HepG2 (cell line): ENCODE data around the gene ABHD1. TPM values are rescaled to one million over a fixed set of nuclear protein-coding genes. Genes with fewer than 3 reads are reported as not detected.

Experiments
- ARID3A ChIP-seq: IDR thresholded peaks from 2 replicates; pipeline ENCODE4 v1.6.1; 2012; ENCODE audit warnings: low read depth, low read length, improper control_type of control experiment
- GABPA ChIP-seq, 2 experiments: IDR thresholded peaks; 2 replicates each; pipeline ENCODE4 v1.6.1; 2011 to 2016; ENCODE audit warnings: low read depth in 2 of 2, low read length in 1 of 2, missing biosample characterization in 1 of 2, missing genetic modification characterization in 1 of 2
- NFYC ChIP-seq: IDR thresholded peaks from 2 replicates; pipeline ENCODE4 v1.6.1; 2016; ENCODE audit warnings: missing genetic modification reagents, missing compliant biosample characterization
- PHF20 ChIP-seq: sonication (generic); formaldehyde crosslinking; IDR thresholded peaks from 2 replicates; pipeline ENCODE4 v1.5.0; 2020; ENCODE audit warnings: mild to moderate bottlenecking, missing genetic modification reagents
- RFXANK ChIP-seq: IDR thresholded peaks from 2 replicates; pipeline ENCODE4 v1.6.1; 2016
- STAT6 ChIP-seq: sonication (generic); formaldehyde crosslinking; IDR thresholded peaks from 2 replicates; pipeline ENCODE4 v1.4.0; 2020; ENCODE audit warnings: missing genetic modification reagents, mild to moderate bottlenecking, borderline replicate concordance
- TAF15 ChIP-seq: fragments of 200-400 bp; formaldehyde crosslinking; IDR thresholded peaks from one replicate; pipeline ENCODE4 v1.6.1; 2018; ENCODE audit warnings: mild to moderate bottlenecking, low read depth, low read length; ENCODE audit not compliant: poor library complexity, severe bottlenecking
- TARDBP ChIP-seq: sonication (generic); formaldehyde crosslinking; IDR thresholded peaks from 2 replicates; pipeline ENCODE4 v1.8.0; 2022; ENCODE audit warnings: mild to moderate bottlenecking, missing genetic modification reagents
- TEAD3 ChIP-seq: optimal IDR thresholded peaks from 2 replicates; pipeline ENCODE3; 2016; ENCODE audit warnings: borderline replicate concordance
- ZBTB10 ChIP-seq: sonication (generic); formaldehyde crosslinking; IDR thresholded peaks from 2 replicates; pipeline ENCODE4 v1.4.0; 2020; ENCODE audit warnings: missing genetic modification reagents, borderline replicate concordance
- ZFAT ChIP-seq: sonication (generic); formaldehyde crosslinking; conservative IDR thresholded peaks from 2 replicates; pipeline ENCODE4 v1.8.1; 2023; ENCODE audit warnings: missing genetic modification reagents, inconsistent platforms
- ZFP41 ChIP-seq: sonication (generic); formaldehyde crosslinking; IDR thresholded peaks from 2 replicates; pipeline ENCODE4 v1.4.0; 2020; ENCODE audit warnings: mild to moderate bottlenecking, missing genetic modification reagents, borderline replicate concordance
- ZNF414 ChIP-seq: sonication (generic); formaldehyde crosslinking; IDR thresholded peaks from 2 replicates; pipeline ENCODE4 v1.5.0; 2020; ENCODE audit warnings: missing genetic modification reagents
- ZNF468 ChIP-seq: sonication (generic); formaldehyde crosslinking; IDR thresholded peaks from 2 replicates; pipeline ENCODE4 v1.8.0; 2022; ENCODE audit warnings: mild to moderate bottlenecking, moderate library complexity, missing genetic modification reagents
- ZNF512B ChIP-seq: sonication (generic); formaldehyde crosslinking; IDR thresholded peaks from 2 replicates; pipeline ENCODE4 v1.5.1; 2020; ENCODE audit warnings: missing genetic modification reagents, mild to moderate bottlenecking, borderline replicate concordance
- ZNF792 ChIP-seq: IDR thresholded peaks from 2 replicates; pipeline ENCODE4 v1.6.1; 2016
- ZNF841 ChIP-seq: sonication (generic); formaldehyde crosslinking; IDR thresholded peaks from 2 replicates; pipeline ENCODE4 v1.8.1; 2023; ENCODE audit warnings: missing genetic modification reagents, borderline replicate concordance
- polyA plus RNA-seq, 8 experiments: library from polyadenylated mRNA; depleted of rRNA in 3 of 8; stranded (reverse) in 7 of 8; unstranded in 1 of 8; fragments of >200 nt; fragmentation: Illumina TruSeq in 4 of 8; extraction: Trizol in 4 of 8; gene quantifications; 2 replicates each; pipeline versions ENCODE4 v1.2.1 to v1.2.3, GENCODE V29; 2011 to 2016; ENCODE audit warnings: low read depth in 4 of 8, missing spikeins in 1 of 8, mixed read lengths in 1 of 8; ENCODE audit not compliant: insufficient read depth in 1 of 8
- total RNA-seq, 5 experiments: library from RNA; depleted of rRNA; stranded (reverse); fragments of >200 nt; fragmentation: Illumina TruSeq; extraction: Trizol; gene quantifications; 2 replicates each; pipeline ENCODE4 v1.2.3, GENCODE V29; 2016; ENCODE audit warnings: low read depth in 1 of 5

The ABHD1 gene
- total and polyA plus RNA-seq, 2 of the 13 experiments (the other 11 are each of a cell fraction or from before 2014, with no cell fraction given): 0.04 to 0.81 TPM

GRCh38 chr2:27095745-27096651, 27.6 kb upstream of the ABHD1 start (continued):
- TF ChIP-seq ZNF512B (CRISPR knock-in tag) (peak; percentile 27; the same call in 1 of the 2 replicates), ZFAT (CRISPR knock-in tag) (no peak), ARID3A (peak; percentile 97), TAF15 (no peak), NFYC (no peak; the same call in 1 of the 2 replicates), STAT6 (CRISPR knock-in tag) (peak; percentile 85), TEAD3 (CRISPR knock-in tag) (peak; percentile 89), ZNF792 (peak; percentile 96), ZBTB10 (no peak; the same call in 1 of the 2 replicates), ZNF468 (CRISPR knock-in tag) (0 out of 2 replicates have a peak, but pooled peaks have one; percentile 67), PHF20 (CRISPR knock-in tag) (peak; percentile 64; the same call in 1 of the 2 replicates), TARDBP (CRISPR knock-in tag) (peak; percentile 99), GABPA (IDR thresholded peaks at IDR 0.05; ENCODE audit: low read depth, low read length) (no peak), GABPA (CRISPR knock-in tag; IDR thresholded peaks at IDR 0.05; ENCODE audit: low read depth) (peak; percentile 53), ZFP41 (CRISPR knock-in tag) (peak; percentile 98), RFXANK (CRISPR knock-in tag) (no peak), ZNF841 (CRISPR knock-in tag) (no peak), ZNF414 (CRISPR knock-in tag) (peak; percentile 97)
